ENCODE measurements around the gene TMLHE.

DNA sequence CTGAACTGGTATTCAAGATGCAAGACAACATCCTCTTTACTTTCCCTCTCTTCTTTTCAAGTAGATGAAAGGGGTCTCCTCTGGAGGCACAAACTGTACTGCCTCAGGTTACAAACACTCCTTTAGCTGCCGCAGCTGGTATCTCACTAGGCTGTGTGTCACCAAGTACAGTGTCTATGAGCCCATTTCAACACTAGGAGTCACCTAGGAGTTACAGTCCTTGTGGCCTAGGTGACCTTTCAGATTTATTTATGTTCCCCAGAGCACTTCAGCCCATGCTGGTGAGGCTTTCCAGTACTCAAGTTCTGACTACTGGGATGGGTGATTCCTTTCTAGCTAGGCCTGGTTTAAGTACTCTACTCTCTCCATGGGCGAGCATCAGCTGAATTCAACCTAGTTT is 32.4 kb upstream of the TMLHE start:
- TF ChIP-seq, protein P1, sequence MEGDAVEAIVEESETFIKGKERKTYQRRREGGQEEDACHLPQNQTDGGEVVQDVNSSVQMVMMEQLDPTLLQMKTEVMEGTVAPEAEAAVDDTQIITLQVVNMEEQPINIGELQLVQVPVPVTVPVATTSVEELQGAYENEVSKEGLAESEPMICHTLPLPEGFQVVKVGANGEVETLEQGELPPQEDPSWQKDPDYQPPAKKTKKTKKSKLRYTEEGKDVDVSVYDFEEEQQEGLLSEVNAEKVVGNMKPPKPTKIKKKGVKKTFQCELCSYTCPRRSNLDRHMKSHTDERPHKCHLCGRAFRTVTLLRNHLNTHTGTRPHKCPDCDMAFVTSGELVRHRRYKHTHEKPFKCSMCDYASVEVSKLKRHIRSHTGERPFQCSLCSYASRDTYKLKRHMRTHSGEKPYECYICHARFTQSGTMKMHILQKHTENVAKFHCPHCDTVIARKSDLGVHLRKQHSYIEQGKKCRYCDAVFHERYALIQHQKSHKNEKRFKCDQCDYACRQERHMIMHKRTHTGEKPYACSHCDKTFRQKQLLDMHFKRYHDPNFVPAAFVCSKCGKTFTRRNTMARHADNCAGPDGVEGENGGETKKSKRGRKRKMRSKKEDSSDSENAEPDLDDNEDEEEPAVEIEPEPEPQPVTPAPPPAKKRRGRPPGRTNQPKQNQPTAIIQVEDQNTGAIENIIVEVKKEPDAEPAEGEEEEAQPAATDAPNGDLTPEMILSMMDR (IDR thresholded peaks at IDR 0.05 in 2 of 3, conservative IDR thresholded peaks at IDR 0.05 in 1 of 3; ENCODE audit: borderline replicate concordance in 1 of 3, insufficient read depth in 1 of 3, low read depth in 2 of 3, low read length in 2 of 3): no peak
- no peak for TF ChIP-seq SP1 (IDR thresholded peaks at IDR 0.05; ENCODE audit: low read depth)
